Non-pigmented ciliary epithelial cell (primary cell): Measurements from ENCODE around the gene MAGEE2.
"Not testable (repeated sequence)": the region's sequence is repeated elsewhere in the genome, so short reads cannot be mapped to it uniquely, and the experiment has no call there.

ENCODE experiments used
- DNase-seq: peaks from one replicate; pipeline ENCODE4 v3.0.0-alpha.2; 2010; ENCODE audit warnings: low read depth

Gene MAGEE2

GRCh38 chrX:75784680-75785491 is at the start of gene MAGEE2:
Gene MAGEE2 (minus strand): TSS chrX:75785254. CDS start chrX:75785051, 203 bp downstream.
- DNase-seq = no peak

- no peak for DNase-seq
Observed at GRCh38 chrX:75786290-75786689, 1.2 kb upstream of the MAGEE2 start.

- DNase-seq = no peak
Observed at GRCh38 chrX:75781611-75782010, 3.4 kb downstream of the MAGEE2 start.

GRCh38 chrX:75768063-75768462 is 17.0 kb downstream of the MAGEE2 start:
- not testable (repeated sequence) for DNase-seq

GRCh38 chrX:75748431-75748830 is 36.6 kb downstream of the MAGEE2 start:
- DNase-seq = no peak

GRCh38 chrX:75746891-75747639 is 38.0 kb downstream of the MAGEE2 start:
- DNase-seq = no peak
